PC-3 (cell line): ENCODE measurements around the gene RIN2.

ENCODE experiments used
- EZH2 ChIP-seq: fragments of 300-600 bp; sonication (generic); IDR thresholded peaks from one replicate; pipeline ENCODE4 v1.6.1; 2017; ENCODE audit warnings: antibody characterized with exemption, mild to moderate bottlenecking, low read length; ENCODE audit not compliant: unreplicated experiment
- TF ChIP-seq, protein P1 (sequence below): fragments of 300-600 bp; sonication (generic); conservative IDR thresholded peaks from 2 replicates; pipeline ENCODE4 v1.5.1; 2017; ENCODE audit warnings: antibody characterized with exemption, low read depth, mild to moderate bottlenecking, low read length

DNA sequence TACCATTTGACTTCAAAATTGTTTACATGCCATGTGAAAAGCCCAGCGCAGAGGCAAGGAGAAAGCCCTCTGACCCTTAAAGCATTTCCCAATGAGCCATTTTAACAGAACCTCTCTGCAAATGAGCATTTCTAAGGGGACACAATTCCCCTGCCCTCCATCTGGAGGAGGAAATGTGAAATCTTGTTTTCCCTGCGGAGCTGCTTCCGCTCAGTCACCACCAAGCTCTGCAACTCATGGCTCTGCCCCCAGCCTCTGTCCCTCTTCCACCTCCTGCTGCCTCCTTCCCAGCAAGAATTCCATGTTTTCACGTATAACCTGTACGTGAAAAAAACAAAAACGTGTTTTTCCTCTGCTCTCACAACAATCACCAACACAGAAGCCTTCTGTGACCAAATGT, 12.3 kb downstream of the RIN2 start:
- TF ChIP-seq, protein P1, sequence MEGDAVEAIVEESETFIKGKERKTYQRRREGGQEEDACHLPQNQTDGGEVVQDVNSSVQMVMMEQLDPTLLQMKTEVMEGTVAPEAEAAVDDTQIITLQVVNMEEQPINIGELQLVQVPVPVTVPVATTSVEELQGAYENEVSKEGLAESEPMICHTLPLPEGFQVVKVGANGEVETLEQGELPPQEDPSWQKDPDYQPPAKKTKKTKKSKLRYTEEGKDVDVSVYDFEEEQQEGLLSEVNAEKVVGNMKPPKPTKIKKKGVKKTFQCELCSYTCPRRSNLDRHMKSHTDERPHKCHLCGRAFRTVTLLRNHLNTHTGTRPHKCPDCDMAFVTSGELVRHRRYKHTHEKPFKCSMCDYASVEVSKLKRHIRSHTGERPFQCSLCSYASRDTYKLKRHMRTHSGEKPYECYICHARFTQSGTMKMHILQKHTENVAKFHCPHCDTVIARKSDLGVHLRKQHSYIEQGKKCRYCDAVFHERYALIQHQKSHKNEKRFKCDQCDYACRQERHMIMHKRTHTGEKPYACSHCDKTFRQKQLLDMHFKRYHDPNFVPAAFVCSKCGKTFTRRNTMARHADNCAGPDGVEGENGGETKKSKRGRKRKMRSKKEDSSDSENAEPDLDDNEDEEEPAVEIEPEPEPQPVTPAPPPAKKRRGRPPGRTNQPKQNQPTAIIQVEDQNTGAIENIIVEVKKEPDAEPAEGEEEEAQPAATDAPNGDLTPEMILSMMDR: no peak
- no peak for TF ChIP-seq EZH2
